Measurements from ENCODE around the gene PARP9. TPM values are rescaled to one million over a fixed set of nuclear protein-coding genes. Genes with fewer than 3 reads are reported as not detected.

Gene PARP9
- total RNA-seq, 4 donors from 2014 or later: 26.4 to 38.8 (median 31.2) TPM

GRCh38 chr3:122559906-122560305 is 4.2 kb downstream of the PARP9 start:
- TF ChIP-seq POLR2A (IDR thresholded peaks at IDR 0.05): no peak
- TF ChIP-seq CTCF (IDR thresholded peaks at IDR 0.05): no peak
- Histone ChIP-seq H3K9me3 (no peaks in the 10 kb centered on the region), H3K36me3 (peaks cover 0 to 45% (median 0%) of the 10 kb centered on the region in 3 donors), H3K27me3 (no peaks in the 10 kb centered on the region), H3K27ac (no peak overlapping the region), H3K4me3 (no peak overlapping the region), H3K4me1 (peaks cover 0 to 12% (median 4%) of the 10 kb centered on the region in 4 donors)
- DNase-seq: no peak

GRCh38 chr3:122558605-122559004 is 5.5 kb downstream of the PARP9 start:
- Histone ChIP-seq H3K27ac (no peak overlapping the region), H3K4me1 (peaks cover 0 to 12% (median 3%) of the 10 kb centered on the region in 4 donors), H3K9me3 (no peaks in the 10 kb centered on the region), H3K36me3 (peaks cover 0 to 52% (median 0%) of the 10 kb centered on the region in 3 donors), H3K27me3 (no peaks in the 10 kb centered on the region), H3K4me3 (no peak overlapping the region)
- no peak for DNase-seq
- TF ChIP-seq POLR2A (IDR thresholded peaks at IDR 0.05): no peak
- TF ChIP-seq CTCF (IDR thresholded peaks at IDR 0.05): no peak

GRCh38 chr3:122557356-122557755 is 6.7 kb downstream of the PARP9 start:
- Histone ChIP-seq H3K4me1 (no peaks in the 10 kb centered on the region), H3K9me3 (no peaks in the 10 kb centered on the region), H3K27ac (no peak overlapping the region), H3K27me3 (no peaks in the 10 kb centered on the region), H3K36me3 (peaks cover 0 to 58% (median 0%) of the 10 kb centered on the region in 3 donors), H3K4me3 (no peak overlapping the region)
- no peak for DNase-seq
- no peak for TF ChIP-seq POLR2A (IDR thresholded peaks at IDR 0.05)
- TF ChIP-seq CTCF (IDR thresholded peaks at IDR 0.05): no peak

GRCh38 chr3:122555275-122556071 is 8.6 kb downstream of the PARP9 start:
- Histone ChIP-seq H3K4me3 (no peak overlapping the region), H3K36me3 (peaks cover 0 to 77% (median 0%) of the 10 kb centered on the region in 3 donors), H3K27me3 (no peaks in the 10 kb centered on the region), H3K4me1 (no peaks in the 10 kb centered on the region), H3K27ac (no peak overlapping the region), H3K9me3 (no peaks in the 10 kb centered on the region)
- DNase-seq: no peak
- TF ChIP-seq CTCF (IDR thresholded peaks at IDR 0.05) (no peak), POLR2A (IDR thresholded peaks at IDR 0.05) (no peak)

- no peak for DNase-seq
- no peaks in the 10 kb centered on the region for H3K27me3 ChIP-seq
- no peaks in the 10 kb centered on the region for H3K4me1 ChIP-seq
- no peak overlapping the region for H3K27ac ChIP-seq
- H3K36me3 ChIP-seq: peaks cover 0 to 84% (median 0%) of the 10 kb centered on the region in 3 donors
- no peak overlapping the region for H3K4me3 ChIP-seq
- TF ChIP-seq CTCF (IDR thresholded peaks at IDR 0.05) (no peak), POLR2A (IDR thresholded peaks at IDR 0.05) (no peak)
- no peaks in the 10 kb centered on the region for H3K9me3 ChIP-seq
Measured at GRCh38 chr3:122553171-122553570, 10.9 kb downstream of the PARP9 start.
